ENCODE measurements around the gene THSD7A. TPM values are rescaled to one million over a fixed set of nuclear protein-coding genes. Genes with fewer than 3 reads are reported as not detected.

Gene THSD7A
- total and polyA plus RNA-seq, 4 donors, result 0.15 to 2.7 (median 1.9) TPM

DNA sequence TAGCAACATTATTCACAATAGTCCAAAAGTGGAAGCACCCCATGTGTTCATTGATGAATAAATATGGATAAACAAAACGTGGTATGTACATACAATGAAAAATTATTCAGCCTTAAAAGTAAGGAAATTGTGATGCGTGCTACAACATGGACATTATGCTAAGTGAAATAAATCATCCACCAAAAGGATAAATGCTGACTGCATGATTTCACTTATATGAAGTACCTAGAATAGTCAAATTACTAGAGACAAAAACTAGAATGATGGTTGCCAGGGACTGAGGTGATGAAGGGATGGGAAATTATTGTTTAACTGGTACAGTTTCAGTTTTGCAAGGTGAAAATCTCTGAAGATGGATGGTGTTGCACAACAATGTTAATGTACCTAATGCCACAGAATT is 56.6 kb downstream of the THSD7A start:
- Histone ChIP-seq H3K9me3 (ENCODE audit: control insufficient read depth in 4 of 4, low read length in 3 of 4) (no peaks in the 10 kb centered on the region), H3K36me3 (ENCODE audit: control insufficient read depth in 4 of 4, insufficient read depth in 3 of 4, low read depth in 1 of 4, low read length in 3 of 4) (no peaks in the 10 kb centered on the region), H3K4me3 (ENCODE audit: low read depth in 1 of 3, low read length in 3 of 3) (no peak overlapping the region), H3K27me3 (ENCODE audit: control insufficient read depth in 4 of 4, insufficient read depth in 4 of 4, low read length in 3 of 4) (no peaks in the 10 kb centered on the region), H3K27ac (ENCODE audit: low read depth in 1 of 2, low read length in 2 of 2) (no peak overlapping the region), H3K9ac (ENCODE audit: low read depth in 1 of 2, low read length in 2 of 2) (no peak overlapping the region), H3K4me1 (ENCODE audit: control insufficient read depth in 4 of 4, insufficient read depth in 4 of 4, low read length in 3 of 4) (no peaks in the 10 kb centered on the region)
- DNase-seq (ENCODE audit: low spot score), result no peak
- 89% methylated on average over 2 of the region's 2 CpGs for WGBS
- TF ChIP-seq, protein P1, sequence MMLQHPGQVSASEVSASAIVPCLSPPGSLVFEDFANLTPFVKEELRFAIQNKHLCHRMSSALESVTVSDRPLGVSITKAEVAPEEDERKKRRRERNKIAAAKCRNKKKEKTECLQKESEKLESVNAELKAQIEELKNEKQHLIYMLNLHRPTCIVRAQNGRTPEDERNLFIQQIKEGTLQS (IDR thresholded peaks at IDR 0.05), result no peak
- no peak for TF ChIP-seq RXRA (IDR thresholded peaks at IDR 0.05)
- no peak for TF ChIP-seq FOXA2 (IDR thresholded peaks at IDR 0.05)
- TF ChIP-seq EGR1 (IDR thresholded peaks at IDR 0.05; ENCODE audit: low read depth in 2 of 2), result no peak
- no peak for TF ChIP-seq SP1 (IDR thresholded peaks at IDR 0.05)
- TF ChIP-seq FOXA1 (IDR thresholded peaks at IDR 0.05), result no peak
- TF ChIP-seq TAF1 (conservative IDR thresholded peaks at IDR 0.05), result no peak
- no peak for TF ChIP-seq NR2F2 (IDR thresholded peaks at IDR 0.05)
- TF ChIP-seq JUND (IDR thresholded peaks at IDR 0.05), result no peak
- no peak for TF ChIP-seq YY1 (IDR thresholded peaks at IDR 0.05)
- TF ChIP-seq HNF4A (conservative IDR thresholded peaks at IDR 0.05), result no peak
- TF ChIP-seq, protein P2, sequence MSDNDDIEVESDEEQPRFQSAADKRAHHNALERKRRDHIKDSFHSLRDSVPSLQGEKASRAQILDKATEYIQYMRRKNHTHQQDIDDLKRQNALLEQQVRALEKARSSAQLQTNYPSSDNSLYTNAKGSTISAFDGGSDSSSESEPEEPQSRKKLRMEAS (IDR thresholded peaks at IDR 0.05), result no peak
- TF ChIP-seq RAD21 (IDR thresholded peaks at IDR 0.05), result no peak

DNA sequence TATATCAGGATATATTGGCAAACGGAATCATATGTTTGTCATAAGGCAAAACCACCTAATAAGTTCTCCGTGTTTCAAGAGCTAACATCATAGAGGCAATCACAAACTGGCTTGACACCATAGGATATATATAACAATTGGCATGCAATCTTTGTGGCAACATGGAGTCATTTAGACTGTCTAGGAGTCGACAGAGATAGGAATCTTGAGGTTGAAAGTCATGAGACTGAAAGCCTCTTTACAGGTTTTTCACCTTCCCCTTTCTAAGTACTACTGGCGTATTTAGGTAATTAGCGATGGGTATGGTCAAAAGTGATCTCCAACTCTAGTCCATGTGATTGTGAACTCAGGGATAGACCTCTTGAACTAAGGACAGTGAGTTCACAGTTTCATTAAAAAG is 63.7 kb downstream of the THSD7A start:
- Histone ChIP-seq H3K4me1 (ENCODE audit: control insufficient read depth in 4 of 4, insufficient read depth in 4 of 4, low read length in 3 of 4) (no peaks in the 10 kb centered on the region), H3K9ac (ENCODE audit: low read depth in 1 of 2, low read length in 2 of 2) (no peak overlapping the region), H3K36me3 (ENCODE audit: control insufficient read depth in 4 of 4, insufficient read depth in 3 of 4, low read depth in 1 of 4, low read length in 3 of 4) (no peaks in the 10 kb centered on the region), H3K4me3 (ENCODE audit: low read depth in 1 of 3, low read length in 3 of 3) (no peak overlapping the region), H3K27ac (ENCODE audit: low read depth in 1 of 2, low read length in 2 of 2) (no peak overlapping the region), H3K27me3 (ENCODE audit: control insufficient read depth in 4 of 4, insufficient read depth in 4 of 4, low read length in 3 of 4) (no peaks in the 10 kb centered on the region), H3K9me3 (ENCODE audit: control insufficient read depth in 4 of 4, low read length in 3 of 4) (no peaks in the 10 kb centered on the region)
- no peak for TF ChIP-seq GABPA (IDR thresholded peaks at IDR 0.05 in 1 of 2, conservative IDR thresholded peaks at IDR 0.05 in 1 of 2)
- TF ChIP-seq, protein P3, sequence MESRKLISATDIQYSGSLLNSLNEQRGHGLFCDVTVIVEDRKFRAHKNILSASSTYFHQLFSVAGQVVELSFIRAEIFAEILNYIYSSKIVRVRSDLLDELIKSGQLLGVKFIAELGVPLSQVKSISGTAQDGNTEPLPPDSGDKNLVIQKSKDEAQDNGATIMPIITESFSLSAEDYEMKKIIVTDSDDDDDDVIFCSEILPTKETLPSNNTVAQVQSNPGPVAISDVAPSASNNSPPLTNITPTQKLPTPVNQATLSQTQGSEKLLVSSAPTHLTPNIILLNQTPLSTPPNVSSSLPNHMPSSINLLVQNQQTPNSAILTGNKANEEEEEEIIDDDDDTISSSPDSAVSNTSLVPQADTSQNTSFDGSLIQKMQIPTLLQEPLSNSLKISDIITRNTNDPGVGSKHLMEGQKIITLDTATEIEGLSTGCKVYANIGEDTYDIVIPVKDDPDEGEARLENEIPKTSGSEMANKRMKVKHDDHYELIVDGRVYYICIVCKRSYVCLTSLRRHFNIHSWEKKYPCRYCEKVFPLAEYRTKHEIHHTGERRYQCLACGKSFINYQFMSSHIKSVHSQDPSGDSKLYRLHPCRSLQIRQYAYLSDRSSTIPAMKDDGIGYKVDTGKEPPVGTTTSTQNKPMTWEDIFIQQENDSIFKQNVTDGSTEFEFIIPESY (IDR thresholded peaks at IDR 0.05), result no peak
- TF ChIP-seq RXRA (IDR thresholded peaks at IDR 0.05), result no peak
- TF ChIP-seq SP1 (IDR thresholded peaks at IDR 0.05), result no peak
- TF ChIP-seq JUND (IDR thresholded peaks at IDR 0.05), result no peak
- TF ChIP-seq FOXA1 (IDR thresholded peaks at IDR 0.05), result no peak
- TF ChIP-seq, protein P4, sequence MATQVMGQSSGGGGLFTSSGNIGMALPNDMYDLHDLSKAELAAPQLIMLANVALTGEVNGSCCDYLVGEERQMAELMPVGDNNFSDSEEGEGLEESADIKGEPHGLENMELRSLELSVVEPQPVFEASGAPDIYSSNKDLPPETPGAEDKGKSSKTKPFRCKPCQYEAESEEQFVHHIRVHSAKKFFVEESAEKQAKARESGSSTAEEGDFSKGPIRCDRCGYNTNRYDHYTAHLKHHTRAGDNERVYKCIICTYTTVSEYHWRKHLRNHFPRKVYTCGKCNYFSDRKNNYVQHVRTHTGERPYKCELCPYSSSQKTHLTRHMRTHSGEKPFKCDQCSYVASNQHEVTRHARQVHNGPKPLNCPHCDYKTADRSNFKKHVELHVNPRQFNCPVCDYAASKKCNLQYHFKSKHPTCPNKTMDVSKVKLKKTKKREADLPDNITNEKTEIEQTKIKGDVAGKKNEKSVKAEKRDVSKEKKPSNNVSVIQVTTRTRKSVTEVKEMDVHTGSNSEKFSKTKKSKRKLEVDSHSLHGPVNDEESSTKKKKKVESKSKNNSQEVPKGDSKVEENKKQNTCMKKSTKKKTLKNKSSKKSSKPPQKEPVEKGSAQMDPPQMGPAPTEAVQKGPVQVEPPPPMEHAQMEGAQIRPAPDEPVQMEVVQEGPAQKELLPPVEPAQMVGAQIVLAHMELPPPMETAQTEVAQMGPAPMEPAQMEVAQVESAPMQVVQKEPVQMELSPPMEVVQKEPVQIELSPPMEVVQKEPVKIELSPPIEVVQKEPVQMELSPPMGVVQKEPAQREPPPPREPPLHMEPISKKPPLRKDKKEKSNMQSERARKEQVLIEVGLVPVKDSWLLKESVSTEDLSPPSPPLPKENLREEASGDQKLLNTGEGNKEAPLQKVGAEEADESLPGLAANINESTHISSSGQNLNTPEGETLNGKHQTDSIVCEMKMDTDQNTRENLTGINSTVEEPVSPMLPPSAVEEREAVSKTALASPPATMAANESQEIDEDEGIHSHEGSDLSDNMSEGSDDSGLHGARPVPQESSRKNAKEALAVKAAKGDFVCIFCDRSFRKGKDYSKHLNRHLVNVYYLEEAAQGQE (IDR thresholded peaks at IDR 0.05), result no peak
- no peak for TF ChIP-seq NR2F2 (IDR thresholded peaks at IDR 0.05)
- no peak for TF ChIP-seq HNF4A (conservative IDR thresholded peaks at IDR 0.05)
- no peak for TF ChIP-seq HNF4G (IDR thresholded peaks at IDR 0.05)
- TF ChIP-seq EGR1 (IDR thresholded peaks at IDR 0.05; ENCODE audit: low read depth in 2 of 2), result no peak
- TF ChIP-seq, protein P2 (IDR thresholded peaks at IDR 0.05), result no peak
- TF ChIP-seq FOXA2 (IDR thresholded peaks at IDR 0.05), result no peak
- TF ChIP-seq, protein P1 (IDR thresholded peaks at IDR 0.05), result no peak
- TF ChIP-seq RAD21 (IDR thresholded peaks at IDR 0.05), result no peak
- WGBS, result 86% methylated on average over 5 of the region's 5 CpGs
- no peak for DNase-seq (ENCODE audit: low spot score)

Data from liver (tissue), 9 donors.